Thyroid gland (tissue), 4 donors: ENCODE measurements around the gene MIA3. TPM values are rescaled to one million over a fixed set of nuclear protein-coding genes. Genes with fewer than 3 reads are reported as not detected.

Experiments
- DNase-seq, 2 donors: peaks; one replicate each; pipeline ENCODE4 v3.0.0-alpha.2; 2019
- H3K27ac ChIP-seq, 3 donors: fragments of 200-600 bp; sonication (generic); 1 replicate in 2 of 3; 2 replicates in 1 of 3; pipeline ENCODE4 v1.5.1; 2016 to 2019; ENCODE audit warnings: mild to moderate bottlenecking in 1 of 3, moderate library complexity in 1 of 3
- H3K27me3 ChIP-seq: fragments of 200-600 bp; sonication (generic); one replicate; pipeline ENCODE4 v1.5.1; 2019
- H3K36me3 ChIP-seq, 2 donors: fragments of 200-600 bp; sonication (generic); one replicate each; pipeline ENCODE4 v1.5.1; 2016 to 2019
- H3K4me1 ChIP-seq, 2 donors: fragments of 200-600 bp; sonication (generic); one replicate each; pipeline ENCODE4 v1.5.1; 2017 to 2019
- H3K4me3 ChIP-seq, 3 donors: fragments of 200-600 bp; sonication (generic); replicated peaks in 1 of 3; 1 replicate in 2 of 3; 2 replicates in 1 of 3; pipeline ENCODE4 v1.5.1; 2016; ENCODE audit warnings: mild to moderate bottlenecking in 1 of 3
- H3K9me3 ChIP-seq: fragments of 200-600 bp; sonication (generic); one replicate; pipeline ENCODE4 v1.5.1; 2017
- POLR2A ChIP-seq, 2 donors: fragments of 450-650 bp; IDR thresholded peaks; one replicate each; pipeline ENCODE4 v1.6.1; 2017; ENCODE audit warnings: antibody characterized with exemption in 2 of 2, mild to moderate bottlenecking in 2 of 2, moderate library complexity in 1 of 2
- WGBS, 2 donors: methylation state at CpG; one replicate each; pipeline ENCODE4 v1.1.5; 2017; 5-methylcytosine and 5-hydroxymethylcytosine counted together
- intact Hi-C: fragments of 100-400 bp; cut with DNase I; formaldehyde crosslinking; loops from one replicate; pipeline ENCODE4 v1.15.1; 2023
- total RNA-seq, 4 donors: library from RNA; depleted of rRNA; stranded (reverse); fragments of >200 nt; gene quantifications; one replicate each; pipeline ENCODE4 v1.2.3, GENCODE V29; 2016
- TF ChIP-seq, protein P1 (sequence below), 6 experiments: fragments of 200-600 bp in 3 of 6; fragments of 450-650 bp in 3 of 6; sonication (generic) in 3 of 6; IDR thresholded peaks; one replicate each; pipeline ENCODE4 v1.5.1; 2016 to 2019; ENCODE audit warnings: antibody characterized with exemption in 6 of 6, mild to moderate bottlenecking in 2 of 6, inconsistent platforms in 1 of 6, moderate library complexity in 1 of 6

The MIA3 gene
- total RNA-seq, 4 donors from 2014 or later, result 58.0 to 96.3 (median 70.0) TPM

DNA sequence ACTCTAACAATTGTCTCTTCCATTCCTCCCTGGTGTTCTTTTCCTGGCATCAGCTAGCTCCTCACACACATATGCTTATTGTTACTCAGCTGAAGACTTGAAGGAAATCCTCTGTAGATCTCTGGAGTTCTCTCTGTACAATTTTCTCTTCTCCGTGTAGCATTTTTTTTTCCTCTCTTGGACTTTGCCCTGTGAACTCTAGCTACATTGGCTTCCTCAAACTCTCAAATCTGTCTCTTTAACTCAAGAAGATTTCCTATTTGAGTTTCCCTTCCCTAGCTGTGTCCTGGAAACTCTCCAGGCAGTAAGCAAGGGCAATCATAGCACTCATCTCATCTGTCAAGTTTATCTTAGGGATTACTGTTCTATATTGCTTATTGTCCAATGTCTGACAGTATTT is 4.3 kb upstream of the MIA3 start:
- TF ChIP-seq, protein P1, sequence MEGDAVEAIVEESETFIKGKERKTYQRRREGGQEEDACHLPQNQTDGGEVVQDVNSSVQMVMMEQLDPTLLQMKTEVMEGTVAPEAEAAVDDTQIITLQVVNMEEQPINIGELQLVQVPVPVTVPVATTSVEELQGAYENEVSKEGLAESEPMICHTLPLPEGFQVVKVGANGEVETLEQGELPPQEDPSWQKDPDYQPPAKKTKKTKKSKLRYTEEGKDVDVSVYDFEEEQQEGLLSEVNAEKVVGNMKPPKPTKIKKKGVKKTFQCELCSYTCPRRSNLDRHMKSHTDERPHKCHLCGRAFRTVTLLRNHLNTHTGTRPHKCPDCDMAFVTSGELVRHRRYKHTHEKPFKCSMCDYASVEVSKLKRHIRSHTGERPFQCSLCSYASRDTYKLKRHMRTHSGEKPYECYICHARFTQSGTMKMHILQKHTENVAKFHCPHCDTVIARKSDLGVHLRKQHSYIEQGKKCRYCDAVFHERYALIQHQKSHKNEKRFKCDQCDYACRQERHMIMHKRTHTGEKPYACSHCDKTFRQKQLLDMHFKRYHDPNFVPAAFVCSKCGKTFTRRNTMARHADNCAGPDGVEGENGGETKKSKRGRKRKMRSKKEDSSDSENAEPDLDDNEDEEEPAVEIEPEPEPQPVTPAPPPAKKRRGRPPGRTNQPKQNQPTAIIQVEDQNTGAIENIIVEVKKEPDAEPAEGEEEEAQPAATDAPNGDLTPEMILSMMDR (IDR thresholded peaks at IDR 0.05), result no peak
- TF ChIP-seq POLR2A (IDR thresholded peaks at IDR 0.05), result no peak
- no peaks in the 10 kb centered on the region for H3K9me3 ChIP-seq
- H3K36me3 ChIP-seq, result no peaks in the 10 kb centered on the region
- no peak for DNase-seq
- no peak overlapping the region for H3K27ac ChIP-seq
- H3K27me3 ChIP-seq, result no peaks in the 10 kb centered on the region
- intact Hi-C loops, result no loop called here
- H3K4me3 ChIP-seq, result no peak overlapping the region
- WGBS, 2 donors, result 60 to 73% methylated on average over 1 of the region's 1 CpG
- no peaks in the 10 kb centered on the region for H3K4me1 ChIP-seq

DNA sequence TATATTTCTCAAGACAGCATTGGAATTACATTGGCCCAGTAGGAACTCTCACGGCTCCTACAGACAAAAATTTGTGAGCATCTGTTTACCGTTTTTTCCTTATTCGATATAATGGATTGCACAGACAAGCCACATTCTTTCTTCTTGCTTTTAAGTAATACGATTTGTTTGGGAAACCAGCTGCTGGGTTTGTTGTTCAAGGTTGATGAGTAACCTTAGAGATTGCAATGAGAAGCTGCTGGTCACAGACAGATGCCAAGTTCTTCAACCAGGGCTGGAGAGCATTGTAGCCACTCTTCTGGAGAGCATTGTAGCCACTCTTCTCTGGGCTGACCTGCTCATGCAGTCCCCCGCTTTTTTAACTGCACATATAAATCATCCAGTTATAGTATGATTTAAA is 1.4 kb upstream of the MIA3 start:
- no peaks in the 10 kb centered on the region for H3K9me3 ChIP-seq
- DNase-seq, result no peak
- no peak overlapping the region for H3K4me3 ChIP-seq
- H3K36me3 ChIP-seq, result no peaks in the 10 kb centered on the region
- WGBS, 2 donors, result 83 to 89% methylated on average over 5 of the region's 5 CpGs
- TF ChIP-seq, protein P1 (IDR thresholded peaks at IDR 0.05), result no peak
- TF ChIP-seq POLR2A (IDR thresholded peaks at IDR 0.05), result no peak
- intact Hi-C loops, result no loop called here
- H3K4me1 ChIP-seq, result peaks cover 0 to 9% of the 10 kb centered on the region in 2 donors
- no peaks in the 10 kb centered on the region for H3K27me3 ChIP-seq
- H3K27ac ChIP-seq, result no peak overlapping the region

DNA sequence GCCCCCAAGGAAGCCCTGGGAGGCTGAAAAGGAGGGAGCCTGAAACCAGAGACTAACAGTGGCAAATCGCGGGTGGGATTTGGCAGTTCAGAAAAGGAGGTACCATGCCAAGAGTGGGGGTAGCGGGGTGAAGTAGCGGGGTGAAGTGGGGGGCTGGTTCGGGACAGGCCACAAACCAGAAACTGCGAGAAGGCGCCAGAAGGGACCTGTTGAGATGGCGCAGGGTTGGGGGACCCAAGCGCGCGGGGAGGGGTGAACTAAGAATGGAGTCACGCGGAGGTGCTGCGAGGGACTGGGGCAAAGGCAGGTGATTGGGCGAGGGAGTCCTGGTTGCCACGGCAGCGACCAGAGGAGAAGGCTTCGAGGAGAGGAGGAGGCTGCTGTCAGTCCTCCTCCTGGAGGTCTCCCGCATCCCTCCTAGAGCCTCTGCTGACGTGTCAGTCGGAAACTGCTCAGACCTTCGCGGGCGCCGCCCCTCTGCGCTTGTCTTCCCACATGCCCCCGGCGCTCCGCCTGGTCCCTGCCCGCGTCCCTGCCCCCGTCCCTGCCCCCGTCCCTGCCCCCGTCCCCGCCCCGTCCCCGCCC is 438 bp upstream of the MIA3 start:
- DNase-seq, result peak; percentile 94 to 95
- H3K4me3 ChIP-seq, result peak overlapping the region; percentile 50 to 79 (median 51)
- 2% methylated on average over 28 to 30 of the region's 37 CpGs for WGBS, 2 donors
- no peaks in the 10 kb centered on the region for H3K27me3 ChIP-seq
- intact Hi-C loops, result no loop called here
- H3K9me3 ChIP-seq, result no peaks in the 10 kb centered on the region
- TF ChIP-seq, protein P1 (IDR thresholded peaks at IDR 0.05), result no peak
- peak in 1 of 2 donors; percentile 66 for TF ChIP-seq POLR2A (IDR thresholded peaks at IDR 0.05)
- H3K4me1 ChIP-seq, result peaks cover 0 to 9% of the 10 kb centered on the region in 2 donors
- no peaks in the 10 kb centered on the region for H3K36me3 ChIP-seq
- H3K27ac ChIP-seq, result peak overlapping the region; percentile 28 to 73 (median 57)

DNA sequence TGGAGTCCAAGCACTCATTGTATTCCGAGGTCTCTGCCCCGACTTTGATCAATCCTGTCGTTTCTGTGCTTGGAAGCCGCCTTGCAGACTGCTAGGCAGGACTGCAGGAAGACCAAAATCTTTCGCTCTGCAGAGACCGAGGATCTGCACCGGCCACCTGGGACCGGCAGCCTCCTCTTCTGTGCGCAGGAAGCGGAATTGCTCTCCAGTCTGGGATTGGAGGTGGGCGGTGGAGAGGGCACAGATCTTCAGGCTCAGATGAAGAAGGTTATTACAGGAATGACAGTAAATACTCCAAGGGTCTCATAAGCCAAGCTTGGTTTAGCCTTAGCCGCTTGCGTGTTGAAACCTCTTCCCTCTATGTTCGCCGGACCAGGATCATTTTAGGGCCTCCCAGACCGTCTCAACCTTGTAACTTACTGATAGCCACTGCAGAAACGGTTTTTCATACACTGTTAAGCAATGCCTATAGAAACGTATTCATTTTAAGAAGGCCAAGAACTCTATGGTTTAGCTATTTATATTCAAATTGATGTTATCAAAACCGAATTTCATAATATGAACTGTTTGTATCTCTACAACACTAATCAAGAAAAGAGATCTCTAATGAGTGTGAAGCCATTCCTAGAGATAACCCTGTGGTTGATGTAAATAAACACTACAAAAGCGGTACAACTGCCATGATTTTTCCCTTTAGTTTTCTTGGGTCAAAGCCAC is 1.1 kb downstream of the MIA3 start:
- Histone ChIP-seq H3K27me3 (no peaks in the 10 kb centered on the region), H3K36me3 (peaks cover 0 to 3% of the 10 kb centered on the region in 2 donors), H3K27ac (no peak overlapping the region), H3K9me3 (no peaks in the 10 kb centered on the region), H3K4me3 (peak overlapping the region; percentile 58 to 100 (median 94)), H3K4me1 (peaks cover 0 to 9% of the 10 kb centered on the region in 2 donors)
- intact Hi-C loops, result no loop called here
- WGBS, 2 donors, result 21 to 34% methylated on average over 17 to 20 of the region's 20 CpGs
- no peak for TF ChIP-seq POLR2A (IDR thresholded peaks at IDR 0.05)
- TF ChIP-seq, protein P1 (IDR thresholded peaks at IDR 0.05), result no peak
- DNase-seq, result peak; percentile 24 to 29

DNA sequence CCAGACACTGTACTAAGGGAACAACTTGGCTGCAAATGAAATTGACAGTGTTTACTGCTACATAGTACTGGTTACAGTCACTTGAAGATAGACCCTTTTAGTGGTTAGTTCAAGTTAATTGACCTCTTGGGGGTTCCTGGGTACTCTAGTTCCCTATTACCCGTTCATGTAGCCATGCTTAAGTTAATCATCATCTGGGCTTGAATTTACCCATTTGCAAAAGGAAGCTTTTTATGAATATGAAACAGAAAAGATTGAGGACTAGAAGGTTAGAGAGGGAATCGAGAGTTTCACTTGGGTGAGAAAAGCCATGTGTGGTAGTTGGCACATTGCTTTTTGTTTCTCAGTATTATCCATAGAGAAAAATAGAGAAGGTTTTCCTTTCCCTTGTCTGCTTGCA is 2.7 kb downstream of the MIA3 start:
- Histone ChIP-seq H3K27me3 (no peaks in the 10 kb centered on the region), H3K4me3 (no peak overlapping the region), H3K27ac (no peak overlapping the region), H3K4me1 (peaks cover 0 to 9% of the 10 kb centered on the region in 2 donors), H3K9me3 (no peaks in the 10 kb centered on the region), H3K36me3 (peaks cover 3 to 14% of the 10 kb centered on the region in 2 donors)
- no peak for TF ChIP-seq POLR2A (IDR thresholded peaks at IDR 0.05)
- TF ChIP-seq, protein P1 (IDR thresholded peaks at IDR 0.05), result no peak
- no peak for DNase-seq
- intact Hi-C loops, result no loop called here
- 78 to 87% methylated on average over 2 of the region's 2 CpGs for WGBS, 2 donors
